Thoracic aorta (tissue), 2 donors: Measurements from ENCODE around the gene PCARE. TPM values are rescaled to one million over a fixed set of nuclear protein-coding genes. Genes with fewer than 3 reads are reported as not detected.

Experiments
- ATAC-seq: fragments of 150-250 bp; one replicate; pipeline ENCODE4 v1.8.0; 2017; ENCODE audit warnings: low read depth; ENCODE audit not compliant: insufficient number of reproducible peaks, low FRiP score
- DNase-seq: peaks from one replicate; pipeline ENCODE4 v3.0.0-alpha.2; 2020; ENCODE audit warnings: low spot score
- H3K27ac ChIP-seq, 2 donors: fragments of 200-600 bp; sonication (generic); 1 replicate in 1 of 2; 2 replicates in 1 of 2; pipeline ENCODE4 v1.5.1; 2016; ENCODE audit warnings: mild to moderate bottlenecking in 2 of 2, moderate library complexity in 2 of 2
- H3K27me3 ChIP-seq: fragments of 200-600 bp; sonication (generic); replicated peaks from 2 replicates; pipeline ENCODE4 v1.6.0; 2016; ENCODE audit warnings: mild to moderate bottlenecking; ENCODE audit not compliant: insufficient read depth
- H3K36me3 ChIP-seq: fragments of 200-600 bp; sonication (generic); one replicate; pipeline ENCODE4 v1.5.1; 2016
- H3K4me1 ChIP-seq, 2 donors: fragments of 200-600 bp; sonication (generic); 1 replicate in 1 of 2; 2 replicates in 1 of 2; pipeline versions ENCODE4 v1.5.1 to v1.6.0; 2016; ENCODE audit warnings: low read depth in 2 of 2, mild to moderate bottlenecking in 1 of 2; ENCODE audit not compliant: control insufficient read depth in 1 of 2
- H3K4me3 ChIP-seq: fragments of 200-600 bp; sonication (generic); 2 replicates; pipeline ENCODE4 v1.5.1; 2016; ENCODE audit warnings: mild to moderate bottlenecking
- H3K9me3 ChIP-seq: fragments of 200-600 bp; sonication (generic); 2 replicates; pipeline ENCODE4 v1.5.1; 2016
- total RNA-seq, 2 donors: library from RNA; depleted of rRNA; stranded (reverse); fragments of >200 nt; gene quantifications; one replicate each; pipeline versions ENCODE4 v1.1.0 to v1.2.3, GENCODE V29; 2016
- TF ChIP-seq, protein P1 (sequence below): fragments of 200-600 bp; sonication (generic); IDR thresholded peaks from one replicate; pipeline ENCODE4 v1.5.1; 2019; ENCODE audit warnings: antibody characterized with exemption

PCARE gene
- total RNA-seq, 2 donors from 2014 or later = not detected

GRCh38 chr2:29066271-29066860, 8.0 kb downstream of the PCARE start:
- DNase-seq = no peak
- Histone ChIP-seq H3K4me1 (peaks cover 0 to 22% of the 10 kb centered on the region in 2 donors), H3K27ac (no peak overlapping the region), H3K4me3 (no peak overlapping the region), H3K27me3 (no peaks in the 10 kb centered on the region), H3K9me3 (no peaks in the 10 kb centered on the region), H3K36me3 (no peaks in the 10 kb centered on the region)
- no peak for ATAC-seq
- TF ChIP-seq, protein P1, sequence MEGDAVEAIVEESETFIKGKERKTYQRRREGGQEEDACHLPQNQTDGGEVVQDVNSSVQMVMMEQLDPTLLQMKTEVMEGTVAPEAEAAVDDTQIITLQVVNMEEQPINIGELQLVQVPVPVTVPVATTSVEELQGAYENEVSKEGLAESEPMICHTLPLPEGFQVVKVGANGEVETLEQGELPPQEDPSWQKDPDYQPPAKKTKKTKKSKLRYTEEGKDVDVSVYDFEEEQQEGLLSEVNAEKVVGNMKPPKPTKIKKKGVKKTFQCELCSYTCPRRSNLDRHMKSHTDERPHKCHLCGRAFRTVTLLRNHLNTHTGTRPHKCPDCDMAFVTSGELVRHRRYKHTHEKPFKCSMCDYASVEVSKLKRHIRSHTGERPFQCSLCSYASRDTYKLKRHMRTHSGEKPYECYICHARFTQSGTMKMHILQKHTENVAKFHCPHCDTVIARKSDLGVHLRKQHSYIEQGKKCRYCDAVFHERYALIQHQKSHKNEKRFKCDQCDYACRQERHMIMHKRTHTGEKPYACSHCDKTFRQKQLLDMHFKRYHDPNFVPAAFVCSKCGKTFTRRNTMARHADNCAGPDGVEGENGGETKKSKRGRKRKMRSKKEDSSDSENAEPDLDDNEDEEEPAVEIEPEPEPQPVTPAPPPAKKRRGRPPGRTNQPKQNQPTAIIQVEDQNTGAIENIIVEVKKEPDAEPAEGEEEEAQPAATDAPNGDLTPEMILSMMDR = no peak

- H3K4me1 ChIP-seq = peaks cover 0 to 22% of the 10 kb centered on the region in 2 donors
- DNase-seq = no peak
- no peak for ATAC-seq
- H3K36me3 ChIP-seq = no peaks in the 10 kb centered on the region
- no peak overlapping the region for H3K4me3 ChIP-seq
- H3K27me3 ChIP-seq = no peaks in the 10 kb centered on the region
- no peak overlapping the region for H3K27ac ChIP-seq
- TF ChIP-seq, protein P1 = no peak
- H3K9me3 ChIP-seq = no peaks in the 10 kb centered on the region
Measured at GRCh38 chr2:29065068-29065811, 9.1 kb downstream of the PCARE start.

DNA sequence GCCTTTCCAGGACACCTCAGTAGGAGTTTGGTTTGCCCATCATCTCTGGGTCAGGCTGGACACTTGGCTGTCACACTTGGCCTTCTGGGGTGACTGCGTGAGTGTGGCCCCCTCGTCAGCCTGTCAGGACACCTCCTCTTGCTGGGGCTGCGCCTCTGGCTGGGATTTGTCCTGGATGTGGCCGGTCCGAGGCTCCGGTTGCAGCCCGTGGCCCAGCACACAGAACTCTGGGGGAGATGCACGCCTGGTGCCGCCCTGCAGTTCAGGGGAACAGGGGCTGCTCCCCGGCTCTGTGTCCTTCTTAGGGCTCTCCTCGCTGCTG, 9.6 kb downstream of the PCARE start:
- H3K4me1 ChIP-seq = peaks cover 0 to 22% of the 10 kb centered on the region in 2 donors
- H3K9me3 ChIP-seq = no peaks in the 10 kb centered on the region
- H3K4me3 ChIP-seq = no peak overlapping the region
- H3K36me3 ChIP-seq = no peaks in the 10 kb centered on the region
- H3K27me3 ChIP-seq = no peaks in the 10 kb centered on the region
- DNase-seq = no peak
- no peak for ATAC-seq
- TF ChIP-seq, protein P1 = no peak
- no peak overlapping the region for H3K27ac ChIP-seq

GRCh38 chr2:29064346-29064715, 10.0 kb downstream of the PCARE start:
- Histone ChIP-seq H3K36me3 (no peaks in the 10 kb centered on the region), H3K9me3 (no peaks in the 10 kb centered on the region), H3K4me3 (no peak overlapping the region), H3K27ac (no peak overlapping the region), H3K4me1 (peaks cover 0 to 22% of the 10 kb centered on the region in 2 donors), H3K27me3 (no peaks in the 10 kb centered on the region)
- TF ChIP-seq, protein P1 = no peak
- ATAC-seq = no peak
- no peak for DNase-seq

GRCh38 chr2:29063646-29064345, 10.5 kb downstream of the PCARE start:
- TF ChIP-seq, protein P1 = no peak
- H3K9me3 ChIP-seq = no peaks in the 10 kb centered on the region
- no peaks in the 10 kb centered on the region for H3K27me3 ChIP-seq
- DNase-seq = no peak
- no peak overlapping the region for H3K27ac ChIP-seq
- no peak for ATAC-seq
- peaks cover 0 to 22% of the 10 kb centered on the region in 2 donors for H3K4me1 ChIP-seq
- peak overlapping the region; percentile 56 for H3K4me3 ChIP-seq
- no peaks in the 10 kb centered on the region for H3K36me3 ChIP-seq
